Testis (tissue), 3 donors: ENCODE measurements around the gene FGF9. TPM values are rescaled to one million over a fixed set of nuclear protein-coding genes. Genes with fewer than 3 reads are reported as not detected.
A peak's percentile ranks its signal among the peaks of the same experiment; 100 is the strongest.

Experiments used
- DNase-seq: peaks from one replicate; pipeline ENCODE4 v3.0.0-alpha.2; 2019
- H3K27ac ChIP-seq, 2 donors: fragments of 200-600 bp; sonication (generic); one replicate each; pipeline ENCODE4 v1.5.1; 2019
- H3K27me3 ChIP-seq: fragments of 200-600 bp; sonication (generic); one replicate; pipeline ENCODE4 v1.5.1; 2019
- H3K36me3 ChIP-seq: fragments of 200-600 bp; sonication (generic); one replicate; pipeline ENCODE4 v1.5.1; 2017; ENCODE audit warnings: low read depth; ENCODE audit errors: missing control alignments
- H3K4me1 ChIP-seq: fragments of 200-600 bp; sonication (generic); one replicate; pipeline ENCODE4 v1.5.1; 2019
- H3K4me3 ChIP-seq, 2 donors: fragments of 200-600 bp; sonication (generic); one replicate each; pipeline ENCODE4 v1.5.1; 2017 to 2019
- H3K9me3 ChIP-seq: fragments of 200-600 bp; sonication (generic); one replicate; pipeline ENCODE4 v1.5.1; 2017
- CTCF ChIP-seq, 3 experiments: fragments of 450-650 bp in 2 of 3; fragments of 200-600 bp in 1 of 3; sonication (generic) in 1 of 3; IDR thresholded peaks; one replicate each; pipeline ENCODE4 v1.5.1; 2016 to 2019; ENCODE audit warnings: antibody characterized with exemption in 3 of 3, mild to moderate bottlenecking in 2 of 3, moderate library complexity in 1 of 3
- POLR2A ChIP-seq: fragments of 450-650 bp; IDR thresholded peaks from one replicate; pipeline ENCODE4 v1.6.1; 2017; ENCODE audit warnings: antibody characterized with exemption, mild to moderate bottlenecking, moderate library complexity
- WGBS, 2 donors: methylation state at CpG; one replicate each; pipeline ENCODE4 v1.1.5; 2018; 5-methylcytosine and 5-hydroxymethylcytosine counted together
- intact Hi-C: fragments of 100-400 bp; cut with DNase I; formaldehyde crosslinking; loops from one replicate; pipeline ENCODE4 v1.15.1; 2023; ENCODE audit warnings: low total_unique reads
- polyA plus RNA-seq: library from polyadenylated mRNA; stranded (reverse); fragments of 350-450 nt; fragmentation: Illumina TruSeq; extraction: RNeasy Lipid Tissue Mini Kit (QIAGEN cat#74804); gene quantifications from one replicate; pipeline ENCODE4 v1.2.3, GENCODE V29; 2014; ENCODE audit warnings: low read depth, low replicate concordance; ENCODE audit not compliant: insufficient read depth
- total RNA-seq, 2 donors: library from RNA; depleted of rRNA; stranded (reverse); fragments of >200 nt; gene quantifications; one replicate each; pipeline ENCODE4 v1.2.3, GENCODE V29; 2016

FGF9 gene
- total and polyA plus RNA-seq, 3 donors from 2014 or later, result 0.79 to 4.3 (median 1.5) TPM

GRCh38 chr13:21659087-21659486 lies 11.8 kb upstream of the FGF9 start:
- no peak overlapping the region for H3K27ac ChIP-seq
- no peak overlapping the region for H3K4me3 ChIP-seq
- H3K9me3 ChIP-seq, result no peaks in the 10 kb centered on the region
- intact Hi-C loops, result no loop called here
- no peaks in the 10 kb centered on the region for H3K36me3 ChIP-seq
- WGBS, 2 donors, result 54 to 58% methylated on average over 6 of the region's 6 CpGs
- no peaks in the 10 kb centered on the region for H3K4me1 ChIP-seq
- TF ChIP-seq POLR2A (no peak), CTCF (IDR thresholded peaks at IDR 0.05) (no peak)
- H3K27me3 ChIP-seq, result no peaks in the 10 kb centered on the region
- no peak for DNase-seq

GRCh38 chr13:21661097-21661909 lies 9.6 kb upstream of the FGF9 start:
- 91 to 97% methylated on average over 2 of the region's 2 CpGs for WGBS, 2 donors
- no peaks in the 10 kb centered on the region for H3K4me1 ChIP-seq
- TF ChIP-seq CTCF (IDR thresholded peaks at IDR 0.05), result no peak
- no peak for TF ChIP-seq POLR2A
- H3K27me3 ChIP-seq, result no peaks in the 10 kb centered on the region
- intact Hi-C loops, result no loop called here
- no peak for DNase-seq
- H3K9me3 ChIP-seq, result no peaks in the 10 kb centered on the region
- H3K4me3 ChIP-seq, result no peak overlapping the region
- H3K27ac ChIP-seq, result no peak overlapping the region
- H3K36me3 ChIP-seq, result no peaks in the 10 kb centered on the region

GRCh38 chr13:21663197-21663596 lies 7.7 kb upstream of the FGF9 start:
- no peaks in the 10 kb centered on the region for H3K4me1 ChIP-seq
- no peaks in the 10 kb centered on the region for H3K9me3 ChIP-seq
- H3K27ac ChIP-seq, result no peak overlapping the region
- no peak for DNase-seq
- WGBS, 2 donors, result 89 to 93% methylated on average over 4 of the region's 4 CpGs
- no peak overlapping the region for H3K4me3 ChIP-seq
- TF ChIP-seq CTCF (IDR thresholded peaks at IDR 0.05), result no peak
- TF ChIP-seq POLR2A, result no peak
- no peaks in the 10 kb centered on the region for H3K27me3 ChIP-seq
- intact Hi-C loops, result no loop called here
- no peaks in the 10 kb centered on the region for H3K36me3 ChIP-seq

GRCh38 chr13:21668732-21669275 lies 2.1 kb upstream of the FGF9 start:
- no peak for TF ChIP-seq POLR2A
- TF ChIP-seq CTCF (IDR thresholded peaks at IDR 0.05), result no peak
- peaks cover 12% of the 10 kb centered on the region for H3K4me1 ChIP-seq
- H3K9me3 ChIP-seq, result no peaks in the 10 kb centered on the region
- 8 to 9% methylated on average over 23 of the region's 23 CpGs for WGBS, 2 donors
- no peak for DNase-seq
- intact Hi-C loops, result no loop called here
- no peaks in the 10 kb centered on the region for H3K27me3 ChIP-seq
- H3K4me3 ChIP-seq, result peak overlapping the region in 1 of 2 donors; percentile 62
- no peak overlapping the region for H3K27ac ChIP-seq
- H3K36me3 ChIP-seq, result no peaks in the 10 kb centered on the region
